Fibroblast of lung (primary cell): ENCODE measurements around the gene XRCC3. TPM values are rescaled to one million over a fixed set of nuclear protein-coding genes. Genes with fewer than 3 reads are reported as not detected.
A peak's percentile ranks its signal among the peaks of the same experiment; 100 is the strongest.

Experiments used
- DNase-seq, 2 donors: peaks; one replicate each; pipeline versions ENCODE4 v3.0.0 to v3.0.0-alpha.2; 2010; ENCODE audit warnings: low read depth in 2 of 2
- H2AFZ ChIP-seq: 2 replicates; pipeline ENCODE4 v1.5.1; 2012; ENCODE audit warnings: low read length, control low read depth, inconsistent platforms
- H3K27ac ChIP-seq: 2 replicates; pipeline ENCODE4 v1.5.1; 2011; ENCODE audit warnings: low read length, control low read depth; ENCODE audit not compliant: insufficient read depth
- H3K27me3 ChIP-seq: 2 replicates; pipeline ENCODE4 v1.5.1; 2011; ENCODE audit warnings: mild to moderate bottlenecking, low read length; ENCODE audit not compliant: control insufficient read depth, insufficient read depth
- H3K36me3 ChIP-seq: 2 replicates; pipeline ENCODE4 v1.5.1; 2011; ENCODE audit warnings: low read length; ENCODE audit not compliant: control insufficient read depth, insufficient read depth
- H3K4me1 ChIP-seq: 2 replicates; pipeline ENCODE4 v1.5.1; 2011; ENCODE audit warnings: low read length; ENCODE audit not compliant: control insufficient read depth, insufficient read depth; ENCODE audit errors: extremely low read depth
- H3K4me2 ChIP-seq: 2 replicates; pipeline ENCODE4 v1.5.1; 2011; ENCODE audit warnings: low read length, control low read depth; ENCODE audit not compliant: insufficient read depth; ENCODE audit errors: extremely low read depth
- H3K4me3 ChIP-seq, 4 experiments: fragments of 200-600 bp in 1 of 4; sonication (generic) in 1 of 4; replicated peaks in 1 of 4; 2 replicates each; pipeline ENCODE4 v1.5.1; 2011 to 2016; ENCODE audit warnings: low read length in 4 of 4, low read depth in 3 of 4, mild to moderate bottlenecking in 3 of 4, control low read depth in 2 of 4, inconsistent platforms in 1 of 4, mixed read lengths in 1 of 4; ENCODE audit not compliant: insufficient read depth in 1 of 4; ENCODE audit errors: control extremely low read depth in 1 of 4
- H3K79me2 ChIP-seq: 2 replicates; pipeline ENCODE4 v1.5.1; 2012; ENCODE audit warnings: mild to moderate bottlenecking, low read length, inconsistent platforms; ENCODE audit not compliant: control insufficient read depth, insufficient read depth
- H3K9ac ChIP-seq: 2 replicates; pipeline ENCODE4 v1.5.1; 2011; ENCODE audit warnings: mild to moderate bottlenecking, low read length, control low read depth; ENCODE audit not compliant: insufficient read depth
- H3K9me3 ChIP-seq: 2 replicates; pipeline ENCODE4 v1.5.1; 2012; ENCODE audit warnings: low read depth, low read length; ENCODE audit not compliant: control insufficient read depth, insufficient read depth
- H4K20me1 ChIP-seq: 2 replicates; pipeline ENCODE4 v1.5.1; 2011; ENCODE audit warnings: low read length; ENCODE audit not compliant: control insufficient read depth, insufficient read depth; ENCODE audit errors: extremely low read depth
- CTCF ChIP-seq, 2 donors: IDR thresholded peaks in 1 of 2; conservative IDR thresholded peaks in 1 of 2; 1 replicate in 1 of 2; 2 replicates in 1 of 2; pipeline ENCODE4 v1.5.1; 2011 to 2012; ENCODE audit warnings: low read length in 2 of 2, control low read depth in 1 of 2, inconsistent platforms in 1 of 2, low read depth in 1 of 2, mild to moderate bottlenecking in 1 of 2
- EZH2 ChIP-seq: IDR thresholded peaks from 2 replicates; pipeline ENCODE4 v1.5.1; 2012; ENCODE audit warnings: low read length, control low read depth, mild to moderate bottlenecking; ENCODE audit errors: missing control alignments
- polyA minus RNA-seq: library from RNA; depleted of rRNA, polyadenylated mRNA; stranded (reverse); fragments of >200 nt; gene quantifications from 2 replicates; pipeline ENCODE4 v1.2.3, GENCODE V29; 2011; ENCODE audit warnings: low replicate concordance
- polyA plus RNA-seq, 2 donors: library from polyadenylated mRNA; depleted of rRNA in 1 of 2; stranded (reverse) in 1 of 2; unstranded in 1 of 2; fragments of >200 nt; gene quantifications; 2 replicates each; pipeline ENCODE4 v1.2.1, GENCODE V29; 2011 to 2012; ENCODE audit warnings: missing spikeins in 1 of 2
- total RNA-seq: library from RNA; depleted of rRNA; stranded (reverse); fragments of >200 nt; gene quantifications from 2 replicates; pipeline ENCODE4 v1.2.1, GENCODE V29; 2014

XRCC3 gene
- total RNA-seq (2.8 and 9.2 TPM in 2 replicates), polyA plus RNA-seq (4.9 and 10.7 TPM in 2 replicates), polyA minus RNA-seq (9.2 and 11.0 TPM in 2 replicates)
- polyA plus RNA-seq (2012) = 5.3 and 9.3 TPM in 2 replicates

- peaks cover 44% of the 10 kb centered on the region for H3K79me2 ChIP-seq
- peaks cover 2% of the 10 kb centered on the region for H3K36me3 ChIP-seq
- H3K27ac ChIP-seq = peak within 1 kb of the TSS; percentile 58
Observed at GRCh38 chr14:103715052-103716000, at the start of gene XRCC3, which contains the start of gene ZFYVE21. Gene XRCC3, minus strand, starts transcription at chr14:103715451. Its CDS starts 4,364 bp downstream, at chr14:103711087. Gene ZFYVE21, plus strand, starts transcription at chr14:103715810. Its CDS starts 32 bp downstream, at chr14:103715842.

GRCh38 chr14:103763730-103764488 lies 48.7 kb upstream of the XRCC3 start:
- Histone ChIP-seq H3K27ac (no peak overlapping the region), H3K9me3 (no peaks in the 10 kb centered on the region), H3K27me3 (no peaks in the 10 kb centered on the region), H3K4me2 (no peak overlapping the region), H3K79me2 (no peaks in the 10 kb centered on the region), H3K4me3 (no peak overlapping the region), H2AFZ (no peak overlapping the region), H3K9ac (no peak overlapping the region), H3K4me1 (no peaks in the 10 kb centered on the region), H4K20me1 (no peaks in the 10 kb centered on the region), H3K36me3 (no peaks in the 10 kb centered on the region)
- TF ChIP-seq CTCF (conservative IDR thresholded peaks at IDR 0.05 in 1 of 2, IDR thresholded peaks at IDR 0.05 in 1 of 2; ENCODE audit: low read depth in 1 of 2, low read length in 2 of 2) = no peak
- no peak for DNase-seq

More at GRCh38 chr14:103715052-103716000, at the start of gene XRCC3, which contains the start of gene ZFYVE21:
- peak within 1 kb of the TSS; percentile 68 to 79 (median 76) for H3K4me3 ChIP-seq
- peaks cover 11% of the 10 kb centered on the region for H3K4me1 ChIP-seq
- H4K20me1 ChIP-seq = no peaks in the 10 kb centered on the region
- peak within 1 kb of the TSS; percentile 96 for H3K4me2 ChIP-seq
- DNase-seq = peak; percentile 98 to 99
- no peak within 1 kb of the TSS for H2AFZ ChIP-seq
- H3K9ac ChIP-seq = peak within 1 kb of the TSS; percentile 64
- TF ChIP-seq CTCF (conservative IDR thresholded peaks at IDR 0.05 in 1 of 2, IDR thresholded peaks at IDR 0.05 in 1 of 2; ENCODE audit: low read depth in 1 of 2, low read length in 2 of 2) (no peak), EZH2 (no peak)
- H3K9me3 ChIP-seq = no peaks in the 10 kb centered on the region
- H3K27me3 ChIP-seq = no peaks in the 10 kb centered on the region

GRCh38 chr14:103762541-103762940 lies 47.3 kb upstream of the XRCC3 start:
- Histone ChIP-seq H2AFZ (no peak overlapping the region), H3K9me3 (no peaks in the 10 kb centered on the region), H3K27me3 (no peaks in the 10 kb centered on the region), H3K9ac (no peak overlapping the region), H3K79me2 (no peaks in the 10 kb centered on the region), H3K4me3 (no peak overlapping the region), H3K36me3 (no peaks in the 10 kb centered on the region), H4K20me1 (no peaks in the 10 kb centered on the region), H3K27ac (no peak overlapping the region), H3K4me2 (no peak overlapping the region), H3K4me1 (no peaks in the 10 kb centered on the region)
- TF ChIP-seq EZH2 = no peak
- no peak for TF ChIP-seq CTCF (conservative IDR thresholded peaks at IDR 0.05 in 1 of 2, IDR thresholded peaks at IDR 0.05 in 1 of 2; ENCODE audit: low read depth in 1 of 2, low read length in 2 of 2)
- DNase-seq = no peak
